Adipocyte (in vitro differentiated cells): ENCODE measurements around the gene WASHC4.

Source experiments
- DNase-seq: peaks from one replicate; pipeline ENCODE4 v3.0.0-alpha.2; 2015; ENCODE audit warnings: low read depth
- H3K27me3 ChIP-seq: replicated peaks from 2 replicates; pipeline ENCODE4 v1.7.0; 2013; ENCODE audit warnings: mild to moderate bottlenecking, low read length, moderate library complexity; ENCODE audit not compliant: control insufficient read depth, insufficient read depth
- H3K36me3 ChIP-seq: 2 replicates; pipeline ENCODE4 v1.7.0; 2013; ENCODE audit warnings: low read length, mild to moderate bottlenecking, moderate library complexity; ENCODE audit not compliant: control insufficient read depth, insufficient read depth, severe bottlenecking
- H3K4me1 ChIP-seq: 2 replicates; pipeline ENCODE4 v1.7.0; 2013; ENCODE audit warnings: mild to moderate bottlenecking, low read length, moderate library complexity; ENCODE audit not compliant: control insufficient read depth, insufficient read depth
- H3K4me3 ChIP-seq: 2 replicates; pipeline ENCODE4 v1.7.0; 2013; ENCODE audit warnings: mild to moderate bottlenecking, low read length, moderate library complexity
- H3K9ac ChIP-seq: 2 replicates; pipeline ENCODE4 v1.7.0; 2013; ENCODE audit warnings: mild to moderate bottlenecking, low read length, moderate library complexity
- H3K9me3 ChIP-seq: 2 replicates; pipeline ENCODE4 v1.7.0; 2013; ENCODE audit warnings: mild to moderate bottlenecking, low read length, moderate library complexity; ENCODE audit not compliant: control insufficient read depth

The WASHC4 gene

DNA sequence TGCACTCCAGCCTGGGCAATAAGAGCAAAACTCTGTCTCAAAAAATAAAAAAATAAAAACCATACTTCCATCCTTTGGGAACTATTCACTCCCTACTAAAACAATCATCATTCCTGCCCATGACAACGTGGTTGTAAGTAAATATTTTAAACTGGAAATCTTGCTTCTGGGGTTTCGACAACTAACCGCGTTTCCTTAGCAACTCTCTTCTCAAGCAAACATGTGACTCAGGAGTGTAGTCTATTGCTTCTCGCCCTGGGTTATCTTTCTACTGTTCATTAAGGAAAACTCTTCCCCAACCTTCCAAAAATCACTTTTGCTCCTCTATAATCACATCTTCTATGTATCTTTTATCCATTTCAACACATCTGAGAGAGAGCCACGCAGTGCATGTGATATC, 106.6 kb downstream of the WASHC4 start:
- peaks cover 85% of the 10 kb centered on the region for H3K36me3 ChIP-seq
- H3K4me1 ChIP-seq, result peaks cover 55% of the 10 kb centered on the region
- H3K9ac ChIP-seq, result no peak overlapping the region

DNA sequence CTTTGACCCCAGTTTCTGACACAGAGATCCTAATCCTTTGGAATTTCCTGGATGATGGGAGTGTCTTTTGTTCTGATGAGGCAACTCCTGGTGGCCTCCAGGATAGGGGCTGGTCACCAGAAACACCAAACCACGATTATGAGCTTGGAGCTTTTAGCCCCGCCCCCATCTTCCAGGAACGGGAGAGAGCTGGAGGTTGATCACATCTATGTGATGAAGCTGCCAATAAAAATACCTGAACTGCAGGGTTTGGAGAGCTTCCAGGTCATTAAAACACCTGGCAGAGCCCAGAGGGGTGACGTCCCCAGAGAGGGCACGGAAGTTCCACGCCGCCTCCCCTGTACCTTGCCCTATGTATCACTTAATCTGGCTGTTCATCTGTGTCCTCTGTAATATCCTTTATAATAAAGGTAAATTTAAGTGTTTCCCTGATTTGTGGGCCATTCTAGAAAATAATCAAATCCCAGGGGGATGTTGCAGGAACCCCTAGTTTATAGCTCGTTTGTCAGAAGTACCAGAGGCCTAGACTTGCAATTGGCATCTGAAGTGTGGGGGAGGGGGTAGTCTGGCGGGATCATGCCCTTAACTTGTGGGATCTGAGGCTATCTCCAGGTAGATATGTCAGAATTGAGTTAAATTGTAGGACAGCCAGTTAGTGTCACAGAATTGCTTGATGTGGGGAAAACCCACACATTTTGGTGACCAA, 107.3 kb downstream of the WASHC4 start:
- peak; percentile 34 for DNase-seq
- H3K9ac ChIP-seq, result no peak overlapping the region
- peaks cover 85% of the 10 kb centered on the region for H3K36me3 ChIP-seq
- no peaks in the 10 kb centered on the region for H3K9me3 ChIP-seq
- H3K4me1 ChIP-seq, result peaks cover 61% of the 10 kb centered on the region
- no peaks in the 10 kb centered on the region for H3K27me3 ChIP-seq
- H3K4me3 ChIP-seq, result no peak overlapping the region

More for the DNA sequence above, 106.6 kb downstream of the WASHC4 start:
- no peaks in the 10 kb centered on the region for H3K9me3 ChIP-seq
- no peak for DNase-seq
- no peak overlapping the region for H3K4me3 ChIP-seq
- H3K27me3 ChIP-seq, result no peaks in the 10 kb centered on the region

DNA sequence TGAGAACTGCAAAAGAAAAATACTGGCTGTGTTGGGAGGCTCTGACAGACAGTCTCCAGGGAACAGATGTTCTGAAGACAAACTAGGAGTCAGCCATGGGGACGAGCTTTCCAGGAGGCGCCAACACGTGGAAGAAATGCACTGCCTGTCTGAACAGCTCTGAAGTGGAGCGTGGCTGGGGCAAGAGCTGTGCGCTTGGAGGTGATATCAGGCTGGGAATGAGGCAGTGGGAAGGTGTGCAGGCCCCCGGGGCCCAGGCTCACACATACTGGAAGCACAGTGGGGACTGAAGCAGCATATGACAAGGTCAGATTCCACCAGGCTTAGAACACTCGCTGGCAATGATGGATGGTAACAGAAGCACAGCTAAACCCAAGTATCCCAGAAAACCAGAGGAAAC, 110.9 kb downstream of the WASHC4 start:
- Histone ChIP-seq H3K4me1 (peaks cover 73% of the 10 kb centered on the region), H3K27me3 (no peaks in the 10 kb centered on the region), H3K4me3 (no peak overlapping the region), H3K9me3 (no peaks in the 10 kb centered on the region), H3K36me3 (peaks cover 96% of the 10 kb centered on the region), H3K9ac (peak overlapping the region; percentile 17)
- DNase-seq, result no peak
